CD14-positive monocyte (primary cell): ENCODE measurements around the gene EFHB. TPM values are rescaled to one million over a fixed set of nuclear protein-coding genes. Genes with fewer than 3 reads are reported as not detected.

Experiments
- DNase-seq, 3 donors: peaks; one replicate each; pipeline ENCODE4 v3.0.0-alpha.2; 2011 to 2022
- H2AFZ ChIP-seq: 2 replicates; pipeline ENCODE4 v1.6.0; 2012; ENCODE audit warnings: mild to moderate bottlenecking, low read depth, low read length, inconsistent platforms; ENCODE audit not compliant: insufficient read depth, poor library complexity, severe bottlenecking
- H3K27ac ChIP-seq, 2 donors: 1 replicate in 1 of 2; 2 replicates in 1 of 2; pipeline ENCODE4 v1.5.1; 2012 to 2013; ENCODE audit warnings: low read length in 2 of 2, control low read depth in 1 of 2, inconsistent platforms in 1 of 2, low read depth in 1 of 2, mild to moderate bottlenecking in 1 of 2
- H3K27me3 ChIP-seq, 2 donors: one replicate each; pipeline versions ENCODE4 v1.6.0 to v1.6.1; 2011 to 2013; ENCODE audit warnings: low read length in 2 of 2; ENCODE audit not compliant: control insufficient read depth in 2 of 2, insufficient read depth in 2 of 2
- H3K36me3 ChIP-seq, 2 donors: replicated peaks in 1 of 2; 1 replicate in 1 of 2; 2 replicates in 1 of 2; pipeline versions ENCODE4 v1.5.1 to v1.6.1; 2012 to 2013; ENCODE audit warnings: low read length in 2 of 2, control low read depth in 1 of 2, inconsistent platforms in 1 of 2, mild to moderate bottlenecking in 1 of 2; ENCODE audit not compliant: insufficient read depth in 2 of 2, control insufficient read depth in 1 of 2
- H3K4me1 ChIP-seq, 2 donors: 1 replicate in 1 of 2; 2 replicates in 1 of 2; pipeline versions ENCODE4 v1.5.1 to v1.6.1; 2012 to 2013; ENCODE audit warnings: low read length in 2 of 2, control low read depth in 1 of 2, inconsistent platforms in 1 of 2, mild to moderate bottlenecking in 1 of 2, moderate library complexity in 1 of 2; ENCODE audit not compliant: insufficient read depth in 2 of 2, control insufficient read depth in 1 of 2
- H3K4me2 ChIP-seq: replicated peaks from 2 replicates; pipeline ENCODE3; 2012; ENCODE audit warnings: low read length, moderate library complexity, mild to moderate bottlenecking; ENCODE audit not compliant: poor library complexity, severe bottlenecking; ENCODE audit errors: extremely low read depth
- H3K4me3 ChIP-seq, 3 experiments: fragments of 200-600 bp in 1 of 3; sonication (generic) in 1 of 3; replicated peaks in 1 of 3; 1 replicate in 2 of 3; 2 replicates in 1 of 3; pipeline ENCODE4 v1.5.1; 2011 to 2013; ENCODE audit warnings: low read length in 3 of 3, mild to moderate bottlenecking in 3 of 3, control low read depth in 2 of 3, low read depth in 2 of 3, inconsistent platforms in 1 of 3, moderate library complexity in 1 of 3
- H3K79me2 ChIP-seq: 2 replicates; pipeline ENCODE4 v1.6.0; 2012; ENCODE audit warnings: mild to moderate bottlenecking, control low read depth, inconsistent platforms, low read length, moderate library complexity; ENCODE audit not compliant: insufficient read depth
- H3K9ac ChIP-seq: 2 replicates; pipeline ENCODE4 v1.6.0; 2017; ENCODE audit warnings: low read length, mild to moderate bottlenecking; ENCODE audit not compliant: insufficient read depth, poor library complexity, severe bottlenecking
- H3K9me3 ChIP-seq, 2 donors: replicated peaks in 1 of 2; 1 replicate in 1 of 2; 2 replicates in 1 of 2; pipeline versions ENCODE4 v1.5.1 to v1.6.1; 2012 to 2013; ENCODE audit warnings: low read length in 2 of 2, control low read depth in 1 of 2; ENCODE audit not compliant: control insufficient read depth in 1 of 2, insufficient read depth in 1 of 2
- H4K20me1 ChIP-seq: 2 replicates; pipeline ENCODE4 v1.6.0; 2012; ENCODE audit warnings: mild to moderate bottlenecking, low read length, control low read depth, moderate library complexity; ENCODE audit not compliant: insufficient read depth
- H3K27ac Mint-ChIP-seq, 7 donors: one replicate each; pipeline ENCODE4 v1.8.0; 2020; ENCODE audit warnings: mild to moderate bottlenecking in 7 of 7, mixed read lengths in 7 of 7, moderate library complexity in 6 of 7, inconsistent platforms in 2 of 7
- H3K27me3 Mint-ChIP-seq, 3 donors: one replicate each; pipeline ENCODE4 v1.8.0; 2021 to 2022; ENCODE audit warnings: low read depth in 3 of 3, mild to moderate bottlenecking in 3 of 3, mixed read lengths in 3 of 3, moderate library complexity in 3 of 3, inconsistent platforms in 1 of 3
- H3K36me3 Mint-ChIP-seq, 2 donors: one replicate each; pipeline ENCODE4 v1.8.0; 2020; ENCODE audit warnings: mixed read lengths in 2 of 2, inconsistent platforms in 1 of 2, mild to moderate bottlenecking in 1 of 2
- H3K4me1 Mint-ChIP-seq: one replicate; pipeline ENCODE4 v1.8.0; 2020; ENCODE audit warnings: mild to moderate bottlenecking, mixed read lengths
- H3K4me3 Mint-ChIP-seq, 2 donors: one replicate each; pipeline ENCODE4 v1.8.0; 2020; ENCODE audit warnings: mild to moderate bottlenecking in 2 of 2, mixed read lengths in 2 of 2, moderate library complexity in 1 of 2
- H3K9me3 Mint-ChIP-seq, 7 donors: one replicate each; pipeline ENCODE4 v1.8.0; 2020 to 2022; ENCODE audit warnings: mixed read lengths in 7 of 7, mild to moderate bottlenecking in 6 of 7, moderate library complexity in 6 of 7, inconsistent platforms in 2 of 7
- WGBS: methylation state at CpG from one replicate; pipeline ENCODE4 v1.1.5; 2013; ENCODE audit warnings: missing lambda C conversion rate; ENCODE audit not compliant: insufficient coverage; 5-methylcytosine and 5-hydroxymethylcytosine counted together
- intact Hi-C, 2 donors: fragments of 100-400 bp; cut with micrococcal nuclease; formaldehyde crosslinking; loops; one replicate each; pipeline versions ENCODE4 v1.15.0 to v1.15.1; 2023
- polyA plus RNA-seq, 3 donors: library from polyadenylated mRNA; depleted of rRNA in 1 of 3; unstranded in 2 of 3; stranded (reverse) in 1 of 3; fragments of 300-500 nt in 2 of 3; fragments of >200 nt in 1 of 3; fragmentation: Illumina TruSeq in 2 of 3; gene quantifications; 1 replicate in 2 of 3; 2 replicates in 1 of 3; pipeline ENCODE4 v1.2.3, GENCODE V29; 2012 to 2021
- TF ChIP-seq, protein P1 (sequence below): fragments of 200-600 bp; IDR thresholded peaks from one replicate; pipeline ENCODE4 v1.8.0; 2022; ENCODE audit warnings: antibody characterized with exemption, mild to moderate bottlenecking

EFHB gene
- polyA plus RNA-seq, 3 donors, result 0.16 to 0.80 (median 0.73) TPM

DNA sequence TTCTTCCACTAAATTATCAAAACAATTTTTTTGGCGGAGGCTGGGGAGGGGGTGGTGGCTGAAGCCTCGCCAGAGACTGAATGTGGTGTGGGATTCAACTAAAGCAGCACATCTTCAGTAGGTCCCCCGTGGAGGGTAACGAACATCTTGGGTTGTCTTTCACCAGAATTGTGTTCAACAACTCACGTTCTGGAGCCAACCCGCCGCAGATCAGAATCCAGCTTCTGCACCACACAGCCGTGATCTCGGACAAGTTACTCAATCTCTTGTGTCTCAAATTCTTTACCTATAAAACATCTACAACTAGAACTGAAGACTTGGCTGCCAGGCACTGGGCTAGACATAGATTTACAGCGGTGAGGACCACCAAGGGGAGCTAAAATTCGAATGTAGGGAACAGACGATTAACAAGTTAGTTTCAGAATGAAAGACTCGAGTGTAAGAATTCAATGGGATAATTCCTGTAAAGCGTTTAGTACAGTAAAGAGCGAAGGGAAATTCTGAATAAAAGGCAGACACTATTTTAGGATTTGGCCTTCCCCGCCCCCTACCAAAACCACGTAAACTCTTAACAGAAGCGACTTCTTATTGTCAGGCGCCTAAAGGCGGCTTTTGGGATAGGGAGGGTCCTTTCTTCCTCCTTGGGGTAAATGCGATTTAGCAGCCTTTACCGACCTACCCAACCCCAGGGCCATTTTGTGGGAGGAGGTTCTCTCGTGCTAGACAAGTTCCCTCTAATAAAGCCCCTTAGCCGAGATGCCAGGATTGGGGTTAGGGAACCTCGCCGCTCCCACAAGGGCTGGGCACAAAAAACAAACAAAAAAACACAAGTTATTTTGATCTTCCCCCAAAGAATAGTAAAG is 12.2 kb upstream of the EFHB start:
- Histone ChIP-seq H3K36me3 (peaks cover 7 to 10% of the 10 kb centered on the region in 2 donors), H2AFZ (peak overlapping the region; percentile 92), H3K9ac (peak overlapping the region; percentile 98), H4K20me1 (peaks cover 34% of the 10 kb centered on the region), H3K4me3 (peak overlapping the region; percentile 75 to 96 (median 95)), H3K4me2 (peak overlapping the region; percentile 89), H3K79me2 (peaks cover 39% of the 10 kb centered on the region), H3K9me3 (no peaks in the 10 kb centered on the region), H3K27me3 (no peaks in the 10 kb centered on the region), H3K27ac (peak overlapping the region; percentile 98 to 99), H3K4me1 (peaks cover 20 to 32% of the 10 kb centered on the region in 2 donors)
- DNase-seq, result no peak
- Mint-ChIP-seq H3K27me3 (peaks cover 0 to 2% (median 2%) of the 10 kb centered on the region in 3 donors), H3K4me1 (peaks cover 32% of the 10 kb centered on the region), H3K9me3 (peaks cover 0 to 2% (median 0%) of the 10 kb centered on the region in 7 donors), H3K4me3 (peak overlapping the region; percentile 98), H3K27ac (peak overlapping the region; percentile 97 to 99 (median 98)), H3K36me3 (peaks cover 5% of the 10 kb centered on the region in 2 donors)
- TF ChIP-seq, protein P1, sequence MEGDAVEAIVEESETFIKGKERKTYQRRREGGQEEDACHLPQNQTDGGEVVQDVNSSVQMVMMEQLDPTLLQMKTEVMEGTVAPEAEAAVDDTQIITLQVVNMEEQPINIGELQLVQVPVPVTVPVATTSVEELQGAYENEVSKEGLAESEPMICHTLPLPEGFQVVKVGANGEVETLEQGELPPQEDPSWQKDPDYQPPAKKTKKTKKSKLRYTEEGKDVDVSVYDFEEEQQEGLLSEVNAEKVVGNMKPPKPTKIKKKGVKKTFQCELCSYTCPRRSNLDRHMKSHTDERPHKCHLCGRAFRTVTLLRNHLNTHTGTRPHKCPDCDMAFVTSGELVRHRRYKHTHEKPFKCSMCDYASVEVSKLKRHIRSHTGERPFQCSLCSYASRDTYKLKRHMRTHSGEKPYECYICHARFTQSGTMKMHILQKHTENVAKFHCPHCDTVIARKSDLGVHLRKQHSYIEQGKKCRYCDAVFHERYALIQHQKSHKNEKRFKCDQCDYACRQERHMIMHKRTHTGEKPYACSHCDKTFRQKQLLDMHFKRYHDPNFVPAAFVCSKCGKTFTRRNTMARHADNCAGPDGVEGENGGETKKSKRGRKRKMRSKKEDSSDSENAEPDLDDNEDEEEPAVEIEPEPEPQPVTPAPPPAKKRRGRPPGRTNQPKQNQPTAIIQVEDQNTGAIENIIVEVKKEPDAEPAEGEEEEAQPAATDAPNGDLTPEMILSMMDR, result no peak
- 62% methylated on average over 11 of the region's 26 CpGs for WGBS
- intact Hi-C loops, result loop anchor here (2.0 to 5.0 kb wide), 2 partner anchors 96 to 241 kb away; partner anchors contain the start of genes KAT2B (in 2 of the 2) and SGO1 (in 2 of the 2)

- H3K27ac ChIP-seq, result no peak overlapping the region
- no peaks in the 10 kb centered on the region for H3K9me3 ChIP-seq
- no peak overlapping the region for H3K9ac ChIP-seq
- no peak overlapping the region for H3K4me3 ChIP-seq
- peaks cover under 1 to 3% of the 10 kb centered on the region in 2 donors for H3K36me3 ChIP-seq
- peaks cover 20 to 32% of the 10 kb centered on the region in 2 donors for H3K4me1 ChIP-seq
- H3K4me3 Mint-ChIP-seq, result peak overlapping the region; percentile 46 to 98
- peaks cover 0 to 2% (median 2%) of the 10 kb centered on the region in 3 donors for H3K27me3 Mint-ChIP-seq
- 98% methylated on average over 6 of the region's 9 CpGs for WGBS
- H4K20me1 ChIP-seq, result peaks cover 28% of the 10 kb centered on the region
- DNase-seq, result no peak
- H3K79me2 ChIP-seq, result peaks cover 32% of the 10 kb centered on the region
- no peak overlapping the region for H2AFZ ChIP-seq
- intact Hi-C loops, result loop anchor here (5.0 kb wide), 1 partner anchor 97 kb away; the partner anchor contains the start of gene KAT2B (in 2 of the 2)
- H3K27ac Mint-ChIP-seq, result no peak overlapping the region
- no peaks in the 10 kb centered on the region for H3K36me3 Mint-ChIP-seq
- peaks cover 0 to 2% (median 0%) of the 10 kb centered on the region in 7 donors for H3K9me3 Mint-ChIP-seq
- H3K4me1 Mint-ChIP-seq, result peaks cover 32% of the 10 kb centered on the region
- TF ChIP-seq, protein P1, result no peak
- no peak overlapping the region for H3K4me2 ChIP-seq
- H3K27me3 ChIP-seq, result no peaks in the 10 kb centered on the region
Observed at GRCh38 chr3:19945534-19945933, 11.5 kb upstream of the EFHB start.
